ENCODE data around the gene TMPRSS4.

- TF ChIP-seq CTCF (IDR thresholded peaks at IDR 0.05) (no peak), POLR2A (IDR thresholded peaks at IDR 0.05) (no peak)
These were observed 11.5 kb upstream of the TMPRSS4 start for GRCh38 chr11:118065384-118065783.
